ENCODE data around the gene TSPAN11.

Gene TSPAN11

GRCh38 chr12:30970559-30971197 is 44.1 kb downstream of the TSPAN11 start:
- TF ChIP-seq ZNF70 (CRISPR knock-in tag; IDR thresholded peaks at IDR 0.05) = no peak
- no peak for TF ChIP-seq PATZ1 (CRISPR knock-in tag; IDR thresholded peaks at IDR 0.05; ENCODE audit: borderline replicate concordance)
- no peak for TF ChIP-seq OSR1 (CRISPR knock-in tag; IDR thresholded peaks at IDR 0.05)
- TF ChIP-seq RARB (CRISPR knock-in tag; IDR thresholded peaks at IDR 0.05) = no peak
- no peak for TF ChIP-seq CSRNP3 (CRISPR knock-in tag; IDR thresholded peaks at IDR 0.05)
- TF ChIP-seq CREB5 (CRISPR knock-in tag; IDR thresholded peaks at IDR 0.05; ENCODE audit: low read depth) = no peak
- TF ChIP-seq CSDC2 (CRISPR knock-in tag; IDR thresholded peaks at IDR 0.05) = no peak
- TF ChIP-seq TSHZ2 (CRISPR knock-in tag; IDR thresholded peaks at IDR 0.05) = no peak
- no peak for TF ChIP-seq TOX (CRISPR knock-in tag; IDR thresholded peaks at IDR 0.05; ENCODE audit: borderline replicate concordance)
- no peak for TF ChIP-seq PPARA (CRISPR knock-in tag; IDR thresholded peaks at IDR 0.05; ENCODE audit: borderline replicate concordance)
- TF ChIP-seq ZNF8 (CRISPR knock-in tag; IDR thresholded peaks at IDR 0.05) = no peak
- TF ChIP-seq ZFP3 (CRISPR knock-in tag; IDR thresholded peaks at IDR 0.05) = no peak
- TF ChIP-seq SNAI2 (CRISPR knock-in tag; IDR thresholded peaks at IDR 0.05) = no peak
- no peak for TF ChIP-seq POU6F1 (CRISPR knock-in tag; IDR thresholded peaks at IDR 0.05; ENCODE audit: borderline replicate concordance, low read depth)
- TF ChIP-seq GLIS3 (CRISPR knock-in tag; IDR thresholded peaks at IDR 0.05) = no peak
- no peak for TF ChIP-seq ZC3H10 (CRISPR knock-in tag; IDR thresholded peaks at IDR 0.05)
- TF ChIP-seq BACH2 (CRISPR knock-in tag; IDR thresholded peaks at IDR 0.05; ENCODE audit: borderline replicate concordance) = no peak
- ATAC-seq = peak; percentile 12; the same call in 1 of the 3 replicates

GRCh38 chr12:30972035-30972434 is 45.5 kb downstream of the TSPAN11 start:
- ATAC-seq = no peak
- TF ChIP-seq TCF4 (CRISPR knock-in tag; IDR thresholded peaks at IDR 0.05; ENCODE audit: borderline replicate concordance) (no peak), ESRRG (CRISPR knock-in tag; IDR thresholded peaks at IDR 0.05) (no peak)

- ATAC-seq = peak; percentile 28; the same call in 1 of the 3 replicates
- TF ChIP-seq ESRRG (CRISPR knock-in tag; IDR thresholded peaks at IDR 0.05) (no peak), ZFP30 (CRISPR knock-in tag; IDR thresholded peaks at IDR 0.05) (no peak), CSDC2 (CRISPR knock-in tag; IDR thresholded peaks at IDR 0.05) (no peak), PATZ1 (CRISPR knock-in tag; IDR thresholded peaks at IDR 0.05; ENCODE audit: borderline replicate concordance) (no peak), TSHZ2 (CRISPR knock-in tag; IDR thresholded peaks at IDR 0.05) (no peak), SNAI2 (CRISPR knock-in tag; IDR thresholded peaks at IDR 0.05) (no peak), CREB5 (CRISPR knock-in tag; IDR thresholded peaks at IDR 0.05; ENCODE audit: low read depth) (no peak), TOX (CRISPR knock-in tag; IDR thresholded peaks at IDR 0.05; ENCODE audit: borderline replicate concordance) (no peak)
Measured at GRCh38 chr12:30973175-30973574, 46.6 kb downstream of the TSPAN11 start.

Data from SK-N-SH treated with all-trans-retinoic acid at 6 μM for 48 hours (cell line).